AML-193 (cell line): ENCODE data around the gene DLG2.
"Not testable (repeated sequence)": the region's sequence is repeated elsewhere in the genome, so short reads cannot be mapped to it uniquely, and the experiment has no call there.

Source experiments
- DNase-seq, 2 experiments: peaks; one replicate each; lab custom pipeline; 2025; lab: John Stamatoyannopoulos, UW

Gene DLG2

GRCh38 chr11:85027346-85027745 lies 599.8 kb downstream of the DLG2 start:
- DNase-seq, result no peak

GRCh38 chr11:85021058-85021457 lies 606.1 kb downstream of the DLG2 start:
- DNase-seq, result no peak

GRCh38 chr11:84993386-84993785 lies 633.8 kb downstream of the DLG2 start:
- DNase-seq, result no peak

- no peak for DNase-seq
These were observed 637.0 kb downstream of the DLG2 start for GRCh38 chr11:84990141-84990540.

GRCh38 chr11:84987686-84988187 lies 639.4 kb downstream of the DLG2 start:
- DNase-seq, result not testable (repeated sequence)

- DNase-seq, result no peak
These were observed 645.8 kb downstream of the DLG2 start for GRCh38 chr11:84981301-84981700.

GRCh38 chr11:84969103-84969502 lies 658.0 kb downstream of the DLG2 start:
- no peak for DNase-seq

- DNase-seq, result no peak
These were observed 661.7 kb downstream of the DLG2 start for GRCh38 chr11:84965484-84965883.

- DNase-seq, result no peak
These were observed 663.9 kb downstream of the DLG2 start for GRCh38 chr11:84963240-84963639.

GRCh38 chr11:84962018-84962417 lies 665.1 kb downstream of the DLG2 start:
- no peak for DNase-seq

- no peak for DNase-seq
These were observed 668.8 kb downstream of the DLG2 start for GRCh38 chr11:84958295-84958694.

GRCh38 chr11:84950569-84951270 lies 676.4 kb downstream of the DLG2 start:
- DNase-seq, result no peak

- DNase-seq, result no peak
These were observed 679.1 kb downstream of the DLG2 start for GRCh38 chr11:84947970-84948580.

- DNase-seq, result no peak
These were observed 680.1 kb downstream of the DLG2 start for GRCh38 chr11:84947070-84947469.

- DNase-seq, result no peak
These were observed 696.3 kb downstream of the DLG2 start for GRCh38 chr11:84930863-84931262.

- DNase-seq, result no peak
These were observed 697.4 kb downstream of the DLG2 start for GRCh38 chr11:84929738-84930137.

GRCh38 chr11:84924154-84924692 lies 702.9 kb downstream of the DLG2 start:
- DNase-seq, result no peak

- no peak for DNase-seq
These were observed 703.7 kb downstream of the DLG2 start for GRCh38 chr11:84923489-84923888.

- DNase-seq, result no peak
These were observed 704.3 kb downstream of the DLG2 start for GRCh38 chr11:84922836-84923235.

GRCh38 chr11:84922212-84922805 lies 704.8 kb downstream of the DLG2 start:
- no peak for DNase-seq

GRCh38 chr11:84914511-84914910 lies 712.6 kb downstream of the DLG2 start:
- DNase-seq, result no peak

- no peak for DNase-seq
These were observed 717.4 kb downstream of the DLG2 start for GRCh38 chr11:84909740-84910139.

- DNase-seq, result no peak
These were observed 720.1 kb downstream of the DLG2 start for GRCh38 chr11:84906995-84907394.
